ENCODE results near the gene GTPBP1.

GTPBP1 gene

GRCh38 chr22:38739300-38740055, 33.7 kb downstream of the GTPBP1 start:
- DNase-seq (ENCODE audit: low read depth, low spot score): no peak

GRCh38 chr22:38740116-38740723, 34.5 kb downstream of the GTPBP1 start:
- no peak for DNase-seq (ENCODE audit: low read depth, low spot score)

GRCh38 chr22:38740754-38741153, 35.0 kb downstream of the GTPBP1 start:
- no peak for DNase-seq (ENCODE audit: low read depth, low spot score)

GRCh38 chr22:38741166-38741565, 35.4 kb downstream of the GTPBP1 start:
- no peak for DNase-seq (ENCODE audit: low read depth, low spot score)

- DNase-seq (ENCODE audit: low read depth, low spot score): no peak
Observed at GRCh38 chr22:38741576-38741975, 35.8 kb downstream of the GTPBP1 start.

- DNase-seq (ENCODE audit: low read depth, low spot score): no peak
Observed at GRCh38 chr22:38742176-38742942, 36.6 kb downstream of the GTPBP1 start.

GRCh38 chr22:38744981-38745380, 39.2 kb downstream of the GTPBP1 start:
- DNase-seq (ENCODE audit: low read depth, low spot score): no peak

GRCh38 chr22:38745676-38746460, 40.1 kb downstream of the GTPBP1 start:
- no peak for DNase-seq (ENCODE audit: low read depth, low spot score)

GRCh38 chr22:38748487-38749136, 42.9 kb downstream of the GTPBP1 start:
- DNase-seq (ENCODE audit: low read depth, low spot score): no peak

GRCh38 chr22:38750104-38750503, 44.4 kb downstream of the GTPBP1 start:
- DNase-seq (ENCODE audit: low read depth, low spot score): no peak

GRCh38 chr22:38750638-38751037, 44.9 kb downstream of the GTPBP1 start:
- DNase-seq (ENCODE audit: low read depth, low spot score): no peak

- no peak for DNase-seq (ENCODE audit: low read depth, low spot score)
Observed at GRCh38 chr22:38751066-38751421, 45.3 kb downstream of the GTPBP1 start.

- no peak for DNase-seq (ENCODE audit: low read depth, low spot score)
Observed at GRCh38 chr22:38751422-38752346, 45.9 kb downstream of the GTPBP1 start.

GRCh38 chr22:38753948-38754750, 48.4 kb downstream of the GTPBP1 start:
- no peak for DNase-seq (ENCODE audit: low read depth, low spot score)

GRCh38 chr22:38754751-38755154, 49.0 kb downstream of the GTPBP1 start:
- DNase-seq (ENCODE audit: low read depth, low spot score): no peak

- no peak for DNase-seq (ENCODE audit: low read depth, low spot score)
Observed at GRCh38 chr22:38755155-38755910, 49.6 kb downstream of the GTPBP1 start.

GRCh38 chr22:38755911-38756532, 50.3 kb downstream of the GTPBP1 start, which contains the start of gene SUN2:
Gene SUN2, minus strand, starts transcription at chr22:38755998. Its CDS starts 3,370 bp downstream, at chr22:38752628.
- DNase-seq (ENCODE audit: low read depth, low spot score): no peak

Measured in iPS DF 19.7 (cell line).